H9 (cell line): ENCODE data around the gene SHISA4. TPM values are rescaled to one million over a fixed set of nuclear protein-coding genes. Genes with fewer than 3 reads are reported as not detected.

Source experiments
- DNase-seq: peaks from one replicate; pipeline ENCODE4 v3.0.0-alpha.2; 2017
- H2AFZ ChIP-seq: one replicate; pipeline ENCODE4 v1.6.1; 2013; ENCODE audit warnings: mild to moderate bottlenecking, low read length, control low read depth, moderate library complexity
- H2AK5ac ChIP-seq: 2 replicates; pipeline ENCODE4 v1.6.1; 2013; ENCODE audit warnings: low read length, control low read depth, mixed read lengths; ENCODE audit not compliant: insufficient read length
- H2BK120ac ChIP-seq: one replicate; pipeline ENCODE4 v1.6.1; 2013; ENCODE audit warnings: low read depth, mild to moderate bottlenecking, low read length, control low read depth, inconsistent platforms; ENCODE audit not compliant: poor library complexity, severe bottlenecking
- H2BK12ac ChIP-seq: 2 replicates; pipeline ENCODE4 v1.6.1; 2013; ENCODE audit warnings: low read length, control low read depth, mixed read lengths, low read depth; ENCODE audit not compliant: insufficient read length
- H2BK15ac ChIP-seq: 2 replicates; pipeline ENCODE4 v1.6.1; 2013; ENCODE audit warnings: low read depth, low read length, control low read depth
- H2BK20ac ChIP-seq: one replicate; pipeline ENCODE4 v1.6.1; 2013; ENCODE audit warnings: low read depth, mild to moderate bottlenecking, low read length, control low read depth, inconsistent platforms; ENCODE audit not compliant: poor library complexity, severe bottlenecking
- H2BK5ac ChIP-seq: 2 replicates; pipeline ENCODE4 v1.6.1; 2013; ENCODE audit warnings: low read length, control low read depth, mixed read lengths; ENCODE audit not compliant: insufficient read length
- H3K14ac ChIP-seq: 2 replicates; pipeline ENCODE4 v1.6.1; 2013; ENCODE audit warnings: low read length, control low read depth; ENCODE audit not compliant: insufficient read depth
- H3K18ac ChIP-seq: 2 replicates; pipeline ENCODE4 v1.6.1; 2013; ENCODE audit warnings: low read depth, mild to moderate bottlenecking, mixed read lengths, low read length, control low read depth; ENCODE audit not compliant: insufficient read length
- H3K23ac ChIP-seq: 2 replicates; pipeline ENCODE4 v1.6.1; 2013; ENCODE audit warnings: low read length, control low read depth, mixed read lengths, low read depth; ENCODE audit not compliant: insufficient read length
- H3K23me2 ChIP-seq: 2 replicates; pipeline ENCODE4 v1.6.1; 2013; ENCODE audit warnings: low read depth, mild to moderate bottlenecking, mixed read lengths, low read length, control low read depth; ENCODE audit not compliant: insufficient read length, poor library complexity, severe bottlenecking
- H3K27ac ChIP-seq: 2 replicates; pipeline ENCODE4 v1.5.1; 2013; ENCODE audit warnings: low read length, control low read depth, mixed read lengths, low read depth; ENCODE audit not compliant: insufficient read length
- H3K27me3 ChIP-seq: 2 replicates; pipeline ENCODE4 v1.6.1; 2013; ENCODE audit warnings: low read length, control low read depth, inconsistent platforms; ENCODE audit not compliant: insufficient read depth
- H3K4ac ChIP-seq: 2 replicates; pipeline ENCODE4 v1.6.1; 2013; ENCODE audit warnings: low read depth, mild to moderate bottlenecking, control low read depth, inconsistent platforms, low read length, moderate library complexity
- H3K4me1 ChIP-seq: 2 replicates; pipeline ENCODE4 v1.6.1; 2013; ENCODE audit warnings: low read length, control low read depth, inconsistent platforms; ENCODE audit not compliant: insufficient read depth
- H3K4me2 ChIP-seq: 2 replicates; pipeline ENCODE4 v1.6.1; 2013; ENCODE audit warnings: low read length, control low read depth, mixed read lengths; ENCODE audit not compliant: insufficient read length, insufficient read depth
- H3K56ac ChIP-seq: 2 replicates; pipeline ENCODE4 v1.6.1; 2013; ENCODE audit warnings: low read depth, mild to moderate bottlenecking, mixed read lengths, low read length, control low read depth; ENCODE audit not compliant: insufficient read length
- H3K79me1 ChIP-seq: 2 replicates; pipeline ENCODE4 v1.6.1; 2013; ENCODE audit warnings: low read depth, mild to moderate bottlenecking, moderate library complexity, low read length, control low read depth, inconsistent platforms; ENCODE audit not compliant: insufficient read depth, poor library complexity, severe bottlenecking
- H3K79me2 ChIP-seq: 2 replicates; pipeline ENCODE4 v1.6.1; 2013; ENCODE audit warnings: low read length, control low read depth, inconsistent platforms; ENCODE audit not compliant: insufficient read depth
- H3K9ac ChIP-seq: 2 replicates; pipeline ENCODE4 v1.6.1; 2013; ENCODE audit warnings: low read length, control low read depth, mixed read lengths; ENCODE audit not compliant: insufficient read length; ENCODE audit errors: extremely low read depth
- H3K9me3 ChIP-seq: one replicate; pipeline ENCODE4 v1.6.1; 2013; ENCODE audit warnings: low read depth, low read length, inconsistent platforms; ENCODE audit not compliant: control insufficient read depth
- H3T11ph ChIP-seq: one replicate; pipeline ENCODE4 v1.6.1; 2013; ENCODE audit warnings: mild to moderate bottlenecking, low read length, control low read depth, inconsistent platforms
- H4K20me1 ChIP-seq: one replicate; pipeline ENCODE4 v1.6.1; 2013; ENCODE audit not compliant: control insufficient read depth, insufficient read length, insufficient read depth
- H4K5ac ChIP-seq: 2 replicates; pipeline ENCODE4 v1.6.1; 2013; ENCODE audit warnings: low read depth, mild to moderate bottlenecking, mixed read lengths, low read length, control low read depth; ENCODE audit not compliant: insufficient read length
- H4K8ac ChIP-seq: replicated peaks from 2 replicates; pipeline ENCODE4 v1.6.1; 2013; ENCODE audit warnings: low read length, control low read depth, mixed read lengths, low read depth; ENCODE audit not compliant: insufficient read length
- H4K91ac ChIP-seq: 2 replicates; pipeline ENCODE4 v1.6.1; 2013; ENCODE audit warnings: low read depth, mild to moderate bottlenecking, moderate library complexity, mixed read lengths, low read length, control low read depth; ENCODE audit not compliant: insufficient read length
- H3K27ac Mint-ChIP-seq, 3 experiments: 2 replicates in 2 of 3; 3 replicates in 1 of 3; pipeline ENCODE4 v1.8.0; 2020 to 2021; ENCODE audit warnings: mixed read lengths in 3 of 3, mild to moderate bottlenecking in 1 of 3, moderate library complexity in 1 of 3
- H3K27me3 Mint-ChIP-seq: 2 replicates; pipeline ENCODE4 v1.8.0; 2021; ENCODE audit warnings: low read depth, mild to moderate bottlenecking, moderate library complexity, mixed read lengths
- H3K36me3 Mint-ChIP-seq, 3 experiments: 2 replicates in 2 of 3; 3 replicates in 1 of 3; pipeline ENCODE4 v1.8.0; 2020 to 2021; ENCODE audit warnings: low read depth in 3 of 3, mixed read lengths in 3 of 3; ENCODE audit not compliant: insufficient read depth in 1 of 3
- H3K4me1 Mint-ChIP-seq, 2 experiments: 2 replicates each; pipeline ENCODE4 v1.8.0; 2020; ENCODE audit warnings: mixed read lengths in 2 of 2
- H3K4me3 Mint-ChIP-seq, 2 experiments: 2 replicates in 1 of 2; 3 replicates in 1 of 2; pipeline ENCODE4 v1.8.0; 2020 to 2021; ENCODE audit warnings: mild to moderate bottlenecking in 2 of 2, mixed read lengths in 2 of 2, moderate library complexity in 1 of 2
- H3K9me3 Mint-ChIP-seq, 2 experiments: 2 replicates in 1 of 2; 3 replicates in 1 of 2; pipeline ENCODE4 v1.8.0; 2020; ENCODE audit warnings: mild to moderate bottlenecking in 2 of 2, mixed read lengths in 2 of 2, moderate library complexity in 1 of 2
- CTCF ChIP-seq: fragments of 200-600 bp; sonication (generic); conservative IDR thresholded peaks from 3 replicates; pipeline ENCODE4 v1.8.0; 2021; ENCODE audit warnings: antibody characterized with exemption, mild to moderate bottlenecking
- WGBS: extraction: QIAGEN DNeasy Blood & Tissue Kit; methylation state at CpG from one replicate; pipeline ENCODE4 v1.1.7; 2013; ENCODE audit warnings: missing lambda C conversion rate, low lambda C conversion rate, mixed read lengths; ENCODE audit not compliant: insufficient read length; ENCODE audit errors: extremely low coverage; 5-methylcytosine and 5-hydroxymethylcytosine counted together
- total RNA-seq: library from RNA; stranded (reverse); gene quantifications from 2 replicates; pipeline ENCODE4 v1.2.1, GENCODE V29; 2021

The SHISA4 gene
- total RNA-seq, 1 experiment from 2014 or later = 6.3 TPM

DNA sequence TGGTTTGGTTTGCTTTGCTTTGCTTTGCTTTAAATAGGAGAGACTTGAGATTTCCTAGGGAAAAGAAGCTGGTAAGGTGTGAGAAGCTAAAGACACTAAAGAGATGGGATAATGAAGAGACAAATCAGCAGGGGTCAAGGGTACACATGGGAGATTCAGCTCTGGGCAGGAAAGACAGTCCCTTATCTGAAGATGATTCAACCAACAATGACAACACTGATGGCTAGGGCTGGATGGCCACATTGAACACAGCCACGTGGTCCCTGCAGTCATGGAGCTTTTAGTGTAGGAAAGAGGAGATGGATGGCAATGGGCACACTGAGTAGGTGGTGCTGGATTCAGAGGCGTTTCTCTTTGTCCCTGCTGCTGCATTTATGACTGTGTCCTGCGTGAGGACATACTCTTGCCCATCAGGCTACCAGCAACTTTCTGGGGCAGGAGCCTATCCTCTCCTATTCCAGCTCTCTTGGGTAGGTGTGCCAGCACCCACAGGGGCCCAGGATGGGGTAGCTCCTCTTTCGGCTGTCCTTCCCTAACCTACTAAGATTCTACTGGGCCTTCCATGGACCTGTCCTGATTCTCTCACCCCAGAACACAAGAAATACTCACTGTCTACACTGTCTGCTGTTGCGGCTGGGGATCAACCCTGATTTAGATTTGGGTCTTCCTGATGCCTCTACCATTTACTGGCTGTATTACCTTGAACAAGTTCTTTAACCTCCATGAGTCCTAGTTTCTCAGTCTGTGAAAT is 1.4 kb upstream of the SHISA4 start:
- Histone ChIP-seq H3K23me2 (peaks cover 5% of the 10 kb centered on the region), H4K5ac (no peak overlapping the region), H3K79me1 (no peaks in the 10 kb centered on the region), H3K14ac (no peak overlapping the region), H4K20me1 (no peaks in the 10 kb centered on the region), H3K4me2 (no peak overlapping the region), H4K8ac (no peak overlapping the region), H2BK20ac (no peak overlapping the region), H3K18ac (no peak overlapping the region), H2AFZ (no peak overlapping the region), H4K91ac (no peak overlapping the region), H2BK5ac (no peak overlapping the region), H3K9ac (no peak overlapping the region), H2BK120ac (no peak overlapping the region), H3K56ac (no peak overlapping the region), H3K9me3 (no peaks in the 10 kb centered on the region), H3K27me3 (no peaks in the 10 kb centered on the region), H3K27ac (no peak overlapping the region), H3T11ph (no peak overlapping the region), H3K4me1 (no peaks in the 10 kb centered on the region; the same call in 1 of the 2 replicates), H2AK5ac (no peak overlapping the region), H3K23ac (no peak overlapping the region), H3K79me2 (no peaks in the 10 kb centered on the region), H2BK12ac (no peak overlapping the region), H3K4ac (no peak overlapping the region), H2BK15ac (no peak overlapping the region)
- WGBS = no CpG with 5 or more reads among the region's 5 CpGs
- H3K4me3 Mint-ChIP-seq = peak overlapping the region in 1 of 2 experiments; percentile 83; a peak in 1 of 5 replicates
- no peak overlapping the region for H3K27ac Mint-ChIP-seq
- no peak for TF ChIP-seq CTCF
- H3K36me3 Mint-ChIP-seq = no peaks in the 10 kb centered on the region
- DNase-seq = no peak
- peaks cover 24% of the 10 kb centered on the region in 2 experiments for H3K4me1 Mint-ChIP-seq
- peaks cover 15% of the 10 kb centered on the region for H3K27me3 Mint-ChIP-seq
- H3K9me3 Mint-ChIP-seq = no peaks in the 10 kb centered on the region
